Muscle of leg (tissue), 11 donors: ENCODE results near the gene HIVEP1. TPM values are rescaled to one million over a fixed set of nuclear protein-coding genes. Genes with fewer than 3 reads are reported as not detected.

Experiments used
- DNase-seq: peaks from one replicate; pipeline ENCODE4 v3.0.0; 2013
- H3K27ac ChIP-seq: one replicate; pipeline ENCODE4 v1.5.1; 2013; ENCODE audit warnings: mild to moderate bottlenecking, low read length, control low read depth
- H3K27me3 ChIP-seq: one replicate; pipeline ENCODE4 v1.6.1; 2013; ENCODE audit warnings: low read length; ENCODE audit not compliant: control insufficient read depth, insufficient read depth
- H3K36me3 ChIP-seq: one replicate; pipeline ENCODE4 v1.6.1; 2013; ENCODE audit warnings: low read length; ENCODE audit not compliant: control insufficient read depth, insufficient read depth
- H3K4me1 ChIP-seq: one replicate; pipeline ENCODE4 v1.6.1; 2013; ENCODE audit warnings: low read length; ENCODE audit not compliant: control insufficient read depth, insufficient read depth
- H3K4me3 ChIP-seq: one replicate; pipeline ENCODE4 v1.5.1; 2013; ENCODE audit warnings: low read length, control low read depth
- H3K9me3 ChIP-seq: replicated peaks from 2 replicates; pipeline ENCODE4 v1.6.1; 2013; ENCODE audit warnings: low read depth, low read length; ENCODE audit not compliant: control insufficient read depth
- WGBS: methylation state at CpG from one replicate; pipeline ENCODE4 v1.1.5; 2013; ENCODE audit warnings: missing lambda C conversion rate; ENCODE audit not compliant: insufficient coverage; 5-methylcytosine and 5-hydroxymethylcytosine counted together
- polyA plus RNA-seq, 8 donors: library from polyadenylated mRNA; unstranded; fragments of 120-200 nt; gene quantifications; one replicate each; pipeline versions ENCODE4 v1.2.1 to v1.2.3, GENCODE V29; 2013; ENCODE audit warnings: inconsistent platforms in 1 of 8, low replicate concordance in 1 of 8; ENCODE audit not compliant: insufficient read length in 8 of 8, insufficient read depth in 1 of 8
- total RNA-seq: library from RNA; stranded (reverse); fragments of 120-200 nt; gene quantifications from one replicate; pipeline ENCODE4 v1.2.4, GENCODE V29; 2013

HIVEP1 gene
- total and polyA plus RNA-seq, 9 donors: 16.7 to 27.8 (median 20.7) TPM

- Histone ChIP-seq H3K9me3 (no peaks in the 10 kb centered on the region), H3K27ac (peak overlapping the region; percentile 60), H3K4me3 (no peak overlapping the region), H3K36me3 (no peaks in the 10 kb centered on the region), H3K27me3 (no peaks in the 10 kb centered on the region), H3K4me1 (peaks cover 7% of the 10 kb centered on the region)
- peak; percentile 74 for DNase-seq
- 55% methylated on average over 2 of the region's 4 CpGs for WGBS
Measured at GRCh38 chr6:12064131-12064530, 52.0 kb downstream of the HIVEP1 start.

GRCh38 chr6:12064538-12065071 is 52.5 kb downstream of the HIVEP1 start:
- no peaks in the 10 kb centered on the region for H3K27me3 ChIP-seq
- DNase-seq: peak; percentile 77
- no peaks in the 10 kb centered on the region for H3K36me3 ChIP-seq
- WGBS: 47% methylated on average over 2 of the region's 3 CpGs
- H3K27ac ChIP-seq: peak overlapping the region; percentile 60
- no peaks in the 10 kb centered on the region for H3K9me3 ChIP-seq
- H3K4me1 ChIP-seq: peaks cover 7% of the 10 kb centered on the region
- H3K4me3 ChIP-seq: no peak overlapping the region

- 95% methylated on average over 4 of the region's 8 CpGs for WGBS
- Histone ChIP-seq H3K4me1 (peaks cover 7% of the 10 kb centered on the region), H3K27me3 (no peaks in the 10 kb centered on the region), H3K9me3 (no peaks in the 10 kb centered on the region), H3K27ac (no peak overlapping the region), H3K36me3 (no peaks in the 10 kb centered on the region), H3K4me3 (no peak overlapping the region)
- no peak for DNase-seq
Measured at GRCh38 chr6:12065321-12066140, 53.4 kb downstream of the HIVEP1 start.

- Histone ChIP-seq H3K9me3 (no peaks in the 10 kb centered on the region), H3K4me3 (no peak overlapping the region), H3K27me3 (no peaks in the 10 kb centered on the region), H3K27ac (no peak overlapping the region), H3K36me3 (no peaks in the 10 kb centered on the region), H3K4me1 (peaks cover 5% of the 10 kb centered on the region)
- DNase-seq: peak; percentile 31
Measured at GRCh38 chr6:12066297-12066696, 54.2 kb downstream of the HIVEP1 start.

- H3K36me3 ChIP-seq: no peaks in the 10 kb centered on the region
- WGBS: no CpG with 5 or more reads among the region's 6 CpGs
- DNase-seq: no peak
- no peak overlapping the region for H3K4me3 ChIP-seq
- H3K4me1 ChIP-seq: peaks cover 5% of the 10 kb centered on the region
- no peaks in the 10 kb centered on the region for H3K9me3 ChIP-seq
- H3K27ac ChIP-seq: no peak overlapping the region
- no peaks in the 10 kb centered on the region for H3K27me3 ChIP-seq
Measured at GRCh38 chr6:12068899-12069557, 56.9 kb downstream of the HIVEP1 start.

- WGBS: no CpG with 5 or more reads among the region's 9 CpGs
- Histone ChIP-seq H3K27ac (no peak overlapping the region), H3K27me3 (no peaks in the 10 kb centered on the region), H3K36me3 (no peaks in the 10 kb centered on the region), H3K9me3 (no peaks in the 10 kb centered on the region), H3K4me1 (peaks cover 5% of the 10 kb centered on the region), H3K4me3 (no peak overlapping the region)
- no peak for DNase-seq
Measured at GRCh38 chr6:12069891-12070529, 57.9 kb downstream of the HIVEP1 start.

- no peak overlapping the region for H3K4me3 ChIP-seq
- H3K4me1 ChIP-seq: no peaks in the 10 kb centered on the region
- H3K36me3 ChIP-seq: no peaks in the 10 kb centered on the region
- H3K27me3 ChIP-seq: no peaks in the 10 kb centered on the region
- H3K9me3 ChIP-seq: no peaks in the 10 kb centered on the region
- no peak for DNase-seq
- 100% methylated on average over 1 of the region's 2 CpGs for WGBS
- H3K27ac ChIP-seq: no peak overlapping the region
Measured at GRCh38 chr6:12071064-12071615, 59.0 kb downstream of the HIVEP1 start.

GRCh38 chr6:12075067-12075563 is 63.0 kb downstream of the HIVEP1 start:
- peak; percentile 16 for DNase-seq
- no peaks in the 10 kb centered on the region for H3K9me3 ChIP-seq
- 90% methylated on average over 2 of the region's 9 CpGs for whole genome bisulfite sequencing
- no peaks in the 10 kb centered on the region for H3K4me1 ChIP-seq
- no peak overlapping the region for H3K4me3 ChIP-seq
- peaks cover 6% of the 10 kb centered on the region for H3K36me3 ChIP-seq
- no peaks in the 10 kb centered on the region for H3K27me3 ChIP-seq
- H3K27ac ChIP-seq: no peak overlapping the region

- over 99% methylated on average over 6 of the region's 9 CpGs for WGBS
- Histone ChIP-seq H3K9me3 (no peaks in the 10 kb centered on the region), H3K36me3 (peaks cover 6% of the 10 kb centered on the region), H3K27ac (no peak overlapping the region), H3K27me3 (no peaks in the 10 kb centered on the region), H3K4me1 (no peaks in the 10 kb centered on the region), H3K4me3 (no peak overlapping the region)
- no peak for DNase-seq
Measured at GRCh38 chr6:12077021-12077710, 65.1 kb downstream of the HIVEP1 start.
